22Rv1 (cell line): ENCODE results near the gene AK1.
"Not testable (repeated sequence)": the region's sequence is repeated elsewhere in the genome, so short reads cannot be mapped to it uniquely, and the experiment has no call there.

Experiments
- H3K27ac ChIP-seq: fragments of 450-650 bp; 2 replicates; pipeline ENCODE4 v1.5.1; 2017
- CTCF ChIP-seq: fragments of 450-650 bp; IDR thresholded peaks from 2 replicates; pipeline ENCODE4 v1.5.1; 2017; ENCODE audit warnings: mild to moderate bottlenecking
- ZFX ChIP-seq: fragments of 450-650 bp; IDR thresholded peaks from 2 replicates; pipeline ENCODE4 v1.6.1; 2017; ENCODE audit warnings: antibody characterized with exemption, borderline replicate concordance

The AK1 gene

GRCh38 chr9:127841087-127841835, 36.2 kb downstream of the AK1 start:
- H3K27ac ChIP-seq: no peak overlapping the region
- TF ChIP-seq CTCF (no peak), ZFX (no peak)

GRCh38 chr9:127838375-127839078, 38.9 kb downstream of the AK1 start:
- TF ChIP-seq CTCF (no peak), ZFX (no peak)
- H3K27ac ChIP-seq: no peak overlapping the region

- H3K27ac ChIP-seq: no peak overlapping the region
- TF ChIP-seq CTCF (no peak), ZFX (no peak)
Observed at GRCh38 chr9:127837346-127837745, 40.1 kb downstream of the AK1 start.

GRCh38 chr9:127836561-127836960, 40.9 kb downstream of the AK1 start:
- not testable (repeated sequence) for H3K27ac ChIP-seq

GRCh38 chr9:127835991-127836516, 41.4 kb downstream of the AK1 start:
- TF ChIP-seq CTCF (no peak), ZFX (no peak)
- no peak overlapping the region for H3K27ac ChIP-seq

- TF ChIP-seq ZFX (no peak), CTCF (no peak)
- no peak overlapping the region for H3K27ac ChIP-seq
Observed at GRCh38 chr9:127833555-127833954, 43.9 kb downstream of the AK1 start.

- TF ChIP-seq CTCF (no peak), ZFX (no peak)
- no peak overlapping the region for H3K27ac ChIP-seq
Observed at GRCh38 chr9:127832248-127832647, 45.2 kb downstream of the AK1 start.
